OCI-LY3 (cell line): Measurements from ENCODE around the gene INPP5F.

Source experiments
- H2AFZ ChIP-seq: fragments of 200-600, 300-600 bp; shearing (Covaris generic); 2 replicates; pipeline ENCODE4 v1.6.0; 2014; ENCODE audit warnings: antibody characterized with exemption, low read depth, low read length
- H3K27ac ChIP-seq: fragments of 200-600, 300-600 bp; sonication (generic); 2 replicates; pipeline ENCODE4 v1.5.1; 2014; ENCODE audit warnings: mild to moderate bottlenecking, low read length, moderate library complexity, mixed read lengths
- H3K27me3 ChIP-seq: fragments of 200-600, 300-600 bp; sonication (generic); 2 replicates; pipeline ENCODE4 v1.6.1; 2014; ENCODE audit warnings: low read depth, low read length, mixed read lengths
- H3K36me3 ChIP-seq: fragments of 200-600, 300-600 bp; sonication (generic); replicated peaks from 2 replicates; pipeline ENCODE3; 2014; ENCODE audit warnings: low read depth, low read length, mixed read lengths
- H3K4me1 ChIP-seq: fragments of 300-600, 200-600 bp; sonication (generic); 2 replicates; pipeline ENCODE4 v1.6.1; 2014; ENCODE audit warnings: low read length, mixed read lengths
- H3K4me2 ChIP-seq: fragments of 200-600, 300-600 bp; sonication (generic); 2 replicates; pipeline ENCODE4 v1.6.1; 2014; ENCODE audit warnings: low read length, mixed read lengths
- H3K4me3 ChIP-seq: fragments of 300-600, 200-600 bp; sonication (generic); 2 replicates; pipeline ENCODE4 v1.5.1; 2014; ENCODE audit warnings: antibody characterized with exemption, mild to moderate bottlenecking, low read length, moderate library complexity
- H3K79me2 ChIP-seq: fragments of 300-600, 200-600 bp; shearing (Covaris generic); 2 replicates; pipeline ENCODE4 v1.6.1; 2014; ENCODE audit warnings: mild to moderate bottlenecking, low read length, mixed read lengths
- H3K9ac ChIP-seq: fragments of 300-600, 200-600 bp; shearing (Covaris generic); 2 replicates; pipeline ENCODE4 v1.6.0; 2014; ENCODE audit warnings: mild to moderate bottlenecking, low read length, moderate library complexity
- H3K9me3 ChIP-seq: fragments of 200-600, 300-600 bp; shearing (Covaris generic); 2 replicates; pipeline ENCODE4 v1.6.1; 2014; ENCODE audit warnings: low read length, mixed read lengths; ENCODE audit not compliant: insufficient read depth
- H4K20me1 ChIP-seq: fragments of 200-600, 300-600 bp; sonication (generic); 2 replicates; pipeline ENCODE4 v1.6.1; 2016; ENCODE audit warnings: low read length, mixed read lengths; ENCODE audit not compliant: insufficient read depth
- CTCF ChIP-seq: fragments of 200-600, 300-600 bp; sonication (generic); IDR thresholded peaks from 2 replicates; pipeline ENCODE4 v1.5.1; 2014; ENCODE audit warnings: antibody characterized with exemption, low read length, low read depth
- EZH2phosphoT487 ChIP-seq: fragments of 200-600 bp; shearing (Covaris generic); IDR thresholded peaks from 2 replicates; pipeline ENCODE4 v1.6.1; 2018; ENCODE audit warnings: antibody characterized with exemption, mixed run types, low read depth

Gene INPP5F

DNA sequence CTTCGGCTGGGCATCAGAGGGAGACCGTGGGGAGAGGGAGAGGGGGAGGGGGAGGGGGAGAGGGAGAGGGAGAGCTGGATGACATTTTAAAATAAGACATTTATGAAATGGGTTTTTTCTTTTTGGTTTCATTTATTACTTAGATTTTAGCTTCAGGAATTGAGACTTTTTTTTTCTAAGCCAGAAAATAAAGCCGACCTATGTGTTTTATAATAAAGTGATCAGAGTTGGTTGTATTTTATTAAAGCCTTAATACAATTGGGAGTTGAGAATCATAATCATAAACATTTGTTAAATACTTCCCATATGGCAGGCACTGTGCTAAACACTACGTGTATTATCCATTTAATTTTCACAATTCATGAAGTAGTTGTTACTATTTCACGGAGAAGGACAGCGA is 70.2 kb downstream of the INPP5F start:
- no peak overlapping the region for H3K4me2 ChIP-seq
- no peaks in the 10 kb centered on the region for H3K27me3 ChIP-seq
- no peaks in the 10 kb centered on the region for H3K4me1 ChIP-seq
- H3K4me3 ChIP-seq, result no peak overlapping the region
- no peaks in the 10 kb centered on the region for H3K36me3 ChIP-seq
- no peaks in the 10 kb centered on the region for H4K20me1 ChIP-seq
- TF ChIP-seq CTCF (no peak), EZH2phosphoT487 (no peak)
- H3K79me2 ChIP-seq, result no peaks in the 10 kb centered on the region
- H3K27ac ChIP-seq, result no peak overlapping the region
- no peak overlapping the region for H3K9ac ChIP-seq
- no peak overlapping the region for H2AFZ ChIP-seq
- no peaks in the 10 kb centered on the region for H3K9me3 ChIP-seq

DNA sequence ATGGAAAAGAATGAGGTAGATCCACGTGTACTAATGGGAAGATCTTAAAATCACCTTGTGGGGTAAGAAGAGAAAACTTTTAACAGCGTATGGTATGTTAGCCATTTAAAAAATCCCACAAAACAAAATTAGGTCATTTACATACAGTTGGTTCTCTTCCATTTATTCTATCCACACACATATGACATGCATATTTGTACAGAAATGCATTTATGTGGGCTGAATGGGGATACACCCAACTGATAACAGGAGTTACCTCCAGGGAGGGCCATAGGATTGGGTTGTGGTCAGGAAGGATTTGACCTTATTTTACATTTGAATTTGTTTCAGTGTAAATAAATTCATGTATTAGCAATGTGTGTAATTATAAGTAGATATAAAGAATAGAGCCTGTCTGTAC is 75.3 kb downstream of the INPP5F start:
- Histone ChIP-seq H3K36me3 (no peaks in the 10 kb centered on the region), H3K27me3 (no peaks in the 10 kb centered on the region), H3K79me2 (no peaks in the 10 kb centered on the region), H3K9ac (no peak overlapping the region), H4K20me1 (no peaks in the 10 kb centered on the region), H3K27ac (no peak overlapping the region), H2AFZ (no peak overlapping the region), H3K4me3 (no peak overlapping the region), H3K9me3 (no peaks in the 10 kb centered on the region), H3K4me2 (no peak overlapping the region), H3K4me1 (peaks cover 8% of the 10 kb centered on the region)
- TF ChIP-seq CTCF, result no peak
- no peak for TF ChIP-seq EZH2phosphoT487

- peak overlapping the region; percentile 19; the same call in 1 of the 2 replicates for H3K4me2 ChIP-seq
- no peak overlapping the region for H3K9ac ChIP-seq
- H2AFZ ChIP-seq, result no peak overlapping the region
- H3K36me3 ChIP-seq, result no peaks in the 10 kb centered on the region
- no peaks in the 10 kb centered on the region for H3K79me2 ChIP-seq
- no peak for TF ChIP-seq EZH2phosphoT487
- no peak for TF ChIP-seq CTCF
- H3K27me3 ChIP-seq, result no peaks in the 10 kb centered on the region
- H3K4me3 ChIP-seq, result no peak overlapping the region
- no peaks in the 10 kb centered on the region for H3K9me3 ChIP-seq
- peaks cover 8% of the 10 kb centered on the region for H3K4me1 ChIP-seq
- no peak overlapping the region for H3K27ac ChIP-seq
- no peaks in the 10 kb centered on the region for H4K20me1 ChIP-seq
Observed at GRCh38 chr10:119801998-119802538, 76.2 kb downstream of the INPP5F start.

- TF ChIP-seq EZH2phosphoT487, result no peak
- no peak for TF ChIP-seq CTCF
- H3K27me3 ChIP-seq, result no peaks in the 10 kb centered on the region
- H4K20me1 ChIP-seq, result no peaks in the 10 kb centered on the region
- H3K9me3 ChIP-seq, result no peaks in the 10 kb centered on the region
- no peak overlapping the region for H3K4me2 ChIP-seq
- H3K36me3 ChIP-seq, result peaks cover 3% of the 10 kb centered on the region
- no peak overlapping the region for H2AFZ ChIP-seq
- no peak overlapping the region for H3K9ac ChIP-seq
- no peaks in the 10 kb centered on the region for H3K79me2 ChIP-seq
- no peak overlapping the region for H3K27ac ChIP-seq
- no peak overlapping the region for H3K4me3 ChIP-seq
- H3K4me1 ChIP-seq, result peaks cover 8% of the 10 kb centered on the region
Observed at GRCh38 chr10:119803264-119803663, 77.4 kb downstream of the INPP5F start.
